ENCODE measurements around the gene PHYHD1.

Gene PHYHD1

GRCh38 chr9:128986671-128987070 is 65.9 kb downstream of the PHYHD1 start:
- DNase-seq = no peak

DNA sequence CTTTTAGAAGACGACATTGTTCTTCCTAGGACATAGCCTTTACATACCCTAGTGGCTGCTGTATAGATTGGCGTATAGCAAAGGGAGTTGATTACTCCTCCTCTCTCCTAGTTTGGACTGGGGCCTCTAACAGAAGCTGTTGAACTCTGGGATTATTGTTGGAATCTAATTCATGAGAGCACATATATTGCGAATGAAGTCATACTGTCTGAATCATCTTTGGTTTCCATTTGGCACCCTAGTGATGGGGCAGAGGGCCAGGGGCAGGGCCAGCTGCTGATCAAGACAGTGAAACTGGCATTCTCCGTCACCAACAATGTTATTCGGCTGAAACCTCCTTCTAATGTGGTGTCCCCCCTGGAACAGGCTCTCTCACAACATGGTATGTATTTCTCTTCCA is 67.0 kb downstream of the PHYHD1 start:
- DNase-seq = no peak
